PFSK-1 (cell line): ENCODE data around the gene HOXB1.

Source experiments
- FOXP2 ChIP-seq: optimal IDR thresholded peaks from 2 replicates; pipeline ENCODE3; 2011; ENCODE audit warnings: borderline replicate concordance, control low read depth, inconsistent platforms; ENCODE audit not compliant: insufficient read depth; ENCODE audit errors: extremely low read length, extremely low read depth
- POLR2AphosphoS5 ChIP-seq: IDR thresholded peaks from 2 replicates; pipeline ENCODE4 v1.6.1; 2012; ENCODE audit warnings: low read depth, mild to moderate bottlenecking, control low read depth, low read length, moderate library complexity
- REST ChIP-seq, 2 experiments: IDR thresholded peaks; 2 replicates each; pipeline versions ENCODE4 v1.6.1 to v1.8.0; 2011 to 2012; ENCODE audit warnings: low read depth in 2 of 2, low read length in 2 of 2, control low read depth in 1 of 2, inconsistent platforms in 1 of 2, mild to moderate bottlenecking in 1 of 2, moderate library complexity in 1 of 2; ENCODE audit not compliant: insufficient read depth in 1 of 2
- SIN3A ChIP-seq: IDR thresholded peaks from 2 replicates; pipeline ENCODE4 v1.6.1; 2012; ENCODE audit warnings: mild to moderate bottlenecking, low read length, moderate library complexity, borderline replicate concordance; ENCODE audit not compliant: insufficient read depth
- TAF1 ChIP-seq: IDR thresholded peaks from 2 replicates; pipeline ENCODE4 v1.6.1; 2012; ENCODE audit warnings: low read length, control low read depth, borderline replicate concordance; ENCODE audit not compliant: insufficient read depth

Gene HOXB1

DNA sequence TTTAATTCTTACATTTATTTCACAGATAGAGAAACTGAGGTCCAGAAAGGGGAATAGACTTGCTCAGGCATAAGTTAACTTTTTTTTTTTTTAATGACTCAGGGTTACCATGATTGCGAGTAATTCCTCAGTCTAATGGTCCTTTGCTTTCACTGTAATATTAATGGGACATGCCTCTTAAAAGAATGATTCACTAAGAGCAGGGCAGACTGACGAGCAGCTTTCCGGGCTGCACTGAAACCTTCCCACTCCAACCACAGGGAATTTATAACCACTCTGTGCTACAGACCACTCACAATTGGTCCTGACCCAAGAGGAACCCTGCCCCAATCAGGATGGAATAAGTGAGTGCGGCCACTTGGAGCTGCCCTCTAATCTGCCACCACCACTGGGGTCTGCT is 8.4 kb upstream of the HOXB1 start:
- TF ChIP-seq REST (IDR thresholded peaks at IDR 0.05; ENCODE audit: insufficient read depth in 1 of 2, low read depth in 2 of 2, low read length in 2 of 2) (no peak), TAF1 (no peak)

GRCh38 chr17:48537316-48537715 is 6.5 kb upstream of the HOXB1 start:
- TF ChIP-seq SIN3A: no peak
- TF ChIP-seq TAF1: no peak
- no peak for TF ChIP-seq FOXP2
- TF ChIP-seq REST (IDR thresholded peaks at IDR 0.05; ENCODE audit: insufficient read depth in 1 of 2, low read depth in 2 of 2, low read length in 2 of 2): no peak
- no peak for TF ChIP-seq POLR2AphosphoS5

- TF ChIP-seq SIN3A (no peak), FOXP2 (no peak), POLR2AphosphoS5 (no peak), REST (IDR thresholded peaks at IDR 0.05; ENCODE audit: insufficient read depth in 1 of 2, low read depth in 2 of 2, low read length in 2 of 2) (no peak), TAF1 (no peak)
These were observed 1.4 kb upstream of the HOXB1 start for GRCh38 chr17:48532261-48532660.

DNA sequence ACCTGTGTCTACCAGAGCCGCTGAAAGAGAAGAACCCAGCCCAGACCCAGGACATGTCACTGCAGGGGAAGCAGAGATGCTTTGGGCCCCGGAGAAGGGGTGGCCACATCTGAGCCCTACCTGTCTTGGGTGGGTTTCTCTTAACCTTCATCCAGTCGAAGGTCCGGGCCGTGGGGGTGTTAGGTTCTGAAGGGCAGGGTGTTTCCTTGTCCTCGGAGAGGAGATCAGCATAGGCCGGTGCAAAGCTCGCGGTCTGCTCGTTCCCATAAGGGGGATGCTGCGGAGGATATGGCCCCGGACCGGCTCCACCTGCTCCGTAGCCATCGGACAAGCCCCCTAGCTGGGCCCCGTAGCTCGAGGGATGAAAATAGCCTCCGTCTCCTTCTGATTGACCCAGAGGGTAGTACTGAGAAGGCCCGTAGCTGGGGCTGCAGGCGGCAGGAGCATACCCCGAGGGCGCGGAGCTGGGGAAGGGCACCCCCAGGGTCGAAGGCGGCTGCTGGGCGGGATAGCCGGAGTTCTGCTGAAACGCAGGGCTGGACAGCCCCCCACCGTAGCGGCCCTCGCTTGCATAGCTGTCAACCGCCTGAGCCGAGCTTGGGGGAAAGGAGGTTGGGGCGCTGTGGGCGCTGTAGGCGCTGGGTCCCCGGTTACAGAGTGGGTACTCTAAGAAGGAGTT is 464 bp downstream of the HOXB1 start:
- no peak for TF ChIP-seq POLR2AphosphoS5
- no peak for TF ChIP-seq FOXP2
- no peak for TF ChIP-seq SIN3A
- no peak for TF ChIP-seq REST (IDR thresholded peaks at IDR 0.05; ENCODE audit: insufficient read depth in 1 of 2, low read depth in 2 of 2, low read length in 2 of 2)
- TF ChIP-seq TAF1: no peak

DNA sequence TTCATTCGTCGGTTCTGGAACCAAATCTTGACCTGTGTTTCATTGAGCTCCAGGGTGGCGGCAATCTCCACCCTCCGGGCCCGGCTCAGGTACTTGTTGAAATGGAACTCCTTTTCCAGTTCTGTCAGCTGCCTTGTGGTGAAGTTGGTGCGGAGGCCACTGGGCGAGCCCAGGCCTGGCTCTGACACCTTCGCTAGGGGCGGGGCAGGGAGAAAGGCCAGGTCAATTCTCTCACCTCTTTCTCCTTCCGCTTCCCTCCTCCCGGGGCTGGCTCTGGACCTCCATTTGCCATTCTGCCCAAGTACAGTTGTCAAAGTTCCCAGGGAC is 1.2 kb downstream of the HOXB1 start:
- TF ChIP-seq POLR2AphosphoS5 (no peak), REST (IDR thresholded peaks at IDR 0.05; ENCODE audit: insufficient read depth in 1 of 2, low read depth in 2 of 2, low read length in 2 of 2) (no peak), SIN3A (no peak), FOXP2 (no peak), TAF1 (no peak)
